SU-DHL-6 (cell line): Measurements from ENCODE around the gene ART3.

Experiments
- EZH2phosphoT487 ChIP-seq: fragments of 200-600 bp; sonication (generic), shearing (Covaris generic); conservative IDR thresholded peaks from 2 replicates; pipeline ENCODE4 v1.6.1; 2018; ENCODE audit warnings: mild to moderate bottlenecking, antibody characterized with exemption, low read length, moderate library complexity, mixed read lengths
- TF ChIP-seq, protein P1 (sequence below): fragments of 200-600 bp; sonication (generic); IDR thresholded peaks from one replicate; pipeline ENCODE4 v1.5.1; 2017; ENCODE audit warnings: antibody characterized with exemption, mild to moderate bottlenecking, low read length, moderate library complexity; ENCODE audit not compliant: insufficient read depth, poor library complexity, severe bottlenecking

DNA sequence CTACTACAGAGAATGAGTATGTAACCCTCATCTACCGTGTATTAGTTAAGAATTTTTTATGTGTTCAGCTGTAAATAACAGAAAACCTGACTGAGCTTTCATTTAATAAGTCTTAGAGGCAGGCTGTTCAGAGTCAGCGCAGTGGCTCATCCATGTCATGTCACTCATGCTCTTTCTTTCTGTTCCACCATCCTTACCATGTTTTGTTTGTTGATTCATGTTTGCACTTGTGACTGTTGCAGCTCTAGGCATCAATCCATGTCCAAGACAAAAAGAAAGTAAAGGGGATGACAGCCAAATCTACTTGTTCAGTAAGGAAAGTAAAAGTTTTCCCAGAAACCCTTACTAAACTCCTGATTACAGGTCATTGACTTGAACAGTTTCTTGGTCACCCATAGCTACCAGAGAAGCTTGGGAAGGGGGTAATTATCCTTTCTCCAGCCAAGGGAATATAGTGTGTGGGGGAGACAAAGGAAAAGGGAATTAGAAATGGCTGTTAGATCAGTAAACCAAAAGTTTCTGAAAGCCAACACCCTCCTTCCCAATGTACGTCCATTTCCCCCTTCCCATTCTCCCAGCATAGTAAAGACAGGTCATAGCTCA, 9.0 kb downstream of the ART3 start:
- TF ChIP-seq, protein P1, sequence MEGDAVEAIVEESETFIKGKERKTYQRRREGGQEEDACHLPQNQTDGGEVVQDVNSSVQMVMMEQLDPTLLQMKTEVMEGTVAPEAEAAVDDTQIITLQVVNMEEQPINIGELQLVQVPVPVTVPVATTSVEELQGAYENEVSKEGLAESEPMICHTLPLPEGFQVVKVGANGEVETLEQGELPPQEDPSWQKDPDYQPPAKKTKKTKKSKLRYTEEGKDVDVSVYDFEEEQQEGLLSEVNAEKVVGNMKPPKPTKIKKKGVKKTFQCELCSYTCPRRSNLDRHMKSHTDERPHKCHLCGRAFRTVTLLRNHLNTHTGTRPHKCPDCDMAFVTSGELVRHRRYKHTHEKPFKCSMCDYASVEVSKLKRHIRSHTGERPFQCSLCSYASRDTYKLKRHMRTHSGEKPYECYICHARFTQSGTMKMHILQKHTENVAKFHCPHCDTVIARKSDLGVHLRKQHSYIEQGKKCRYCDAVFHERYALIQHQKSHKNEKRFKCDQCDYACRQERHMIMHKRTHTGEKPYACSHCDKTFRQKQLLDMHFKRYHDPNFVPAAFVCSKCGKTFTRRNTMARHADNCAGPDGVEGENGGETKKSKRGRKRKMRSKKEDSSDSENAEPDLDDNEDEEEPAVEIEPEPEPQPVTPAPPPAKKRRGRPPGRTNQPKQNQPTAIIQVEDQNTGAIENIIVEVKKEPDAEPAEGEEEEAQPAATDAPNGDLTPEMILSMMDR, result no peak
- no peak for TF ChIP-seq EZH2phosphoT487
